ENCODE data around the gene ZNF32. TPM values are rescaled to one million over a fixed set of nuclear protein-coding genes. Genes with fewer than 3 reads are reported as not detected.

ZNF32 gene
- total RNA-seq, 1 donor from 2014 or later, result 17.6 TPM

Other genes with a start within 250 kb of the ZNF32 start
- gene HNRNPF, start 239.7 kb downstream of the ZNF32 start, total RNA-seq, result 175 and 203 TPM in 2 replicates
- 2.0 and 3.3 TPM in 2 replicates for gene ZNF487, start 211.8 kb downstream of the ZNF32 start, total RNA-seq
- 1.8 and 2.3 TPM in 2 replicates for gene ZNF239, start 74.3 kb downstream of the ZNF32 start, total RNA-seq
- gene ZNF485, start 42.4 kb downstream of the ZNF32 start, total RNA-seq, result 0.76 and 1.2 TPM in 2 replicates